GM21737 (cell line): ENCODE data around the gene UTS2R.

Experiments
- ATAC-seq: cut with Tn5 transposase; IDR thresholded peaks from one replicate; pipeline ENCODE4 v1.9.1; 2021; ENCODE audit warnings: mild to moderate bottlenecking, moderate library complexity; ENCODE audit not compliant: unreplicated experiment

UTS2R gene

GRCh38 chr17:82424001-82424862 is 52.7 kb downstream of the UTS2R start:
- no peak for ATAC-seq

GRCh38 chr17:82424863-82425159 is 53.2 kb downstream of the UTS2R start:
- no peak for ATAC-seq
